Kidney (tissue), 14 donors: Measurements from ENCODE around the gene WRNIP1. TPM values are rescaled to one million over a fixed set of nuclear protein-coding genes. Genes with fewer than 3 reads are reported as not detected.

Source experiments
- DNase-seq, 5 donors: peaks; one replicate each; pipeline ENCODE4 v3.0.0-alpha.2; 2013 to 2020
- FAIRE-seq: peaks from 2 replicates; lab custom pipeline; 2012; peaks lifted over from hg19 to GRCh38; lab: Jason Lieb, UNC
- H3K27ac ChIP-seq, 2 donors: one replicate each; pipeline ENCODE4 v1.7.0; 2013; ENCODE audit warnings: low read depth in 2 of 2, low read length in 2 of 2, inconsistent platforms in 1 of 2
- H3K27me3 ChIP-seq: one replicate; pipeline ENCODE4 v1.7.1; 2013; ENCODE audit warnings: low read length, inconsistent platforms; ENCODE audit not compliant: control insufficient read depth, insufficient read depth
- H3K36me3 ChIP-seq, 3 donors: one replicate each; pipeline versions ENCODE4 v1.7.0 to v1.7.1; 2013; ENCODE audit warnings: low read length in 3 of 3, control low read depth in 1 of 3, inconsistent platforms in 1 of 3; ENCODE audit not compliant: insufficient read depth in 3 of 3, control insufficient read depth in 2 of 3
- H3K4me1 ChIP-seq, 3 donors: one replicate each; pipeline versions ENCODE4 v1.7.0 to v1.7.1; 2013; ENCODE audit warnings: low read length in 3 of 3, inconsistent platforms in 1 of 3, low read depth in 1 of 3; ENCODE audit not compliant: control insufficient read depth in 2 of 3, insufficient read depth in 2 of 3
- H3K4me3 ChIP-seq, 3 donors: one replicate each; pipeline versions ENCODE4 v1.7.0 to v1.8.1; 2013; ENCODE audit warnings: low read length in 3 of 3, control low read depth in 1 of 3, inconsistent platforms in 1 of 3
- H3K9ac ChIP-seq, 3 donors: one replicate each; pipeline versions ENCODE4 v1.7.0 to v1.7.1; 2013; ENCODE audit warnings: low read length in 3 of 3, control low read depth in 1 of 3, inconsistent platforms in 1 of 3
- H3K9me3 ChIP-seq, 3 donors: one replicate each; pipeline versions ENCODE4 v1.7.0 to v1.7.1; 2013; ENCODE audit warnings: low read length in 3 of 3, control low read depth in 1 of 3, inconsistent platforms in 1 of 3; ENCODE audit not compliant: control insufficient read depth in 2 of 3, insufficient read depth in 1 of 3
- intact Hi-C: fragments of 100-400 bp; cut with DNase I; formaldehyde crosslinking; loops from one replicate; pipeline ENCODE4 v1.11.1; 2022
- polyA plus RNA-seq: library from polyadenylated mRNA; stranded (reverse); fragments of 350-450 nt; fragmentation: Illumina TruSeq; extraction: RNeasy Lipid Tissue Mini Kit (QIAGEN cat#74804); gene quantifications from one replicate; pipeline ENCODE4 v1.2.3, GENCODE V29; 2014; ENCODE audit warnings: low read depth, low replicate concordance; ENCODE audit not compliant: insufficient read depth
- total RNA-seq: library from RNA; stranded (reverse); fragmentation: NEBNext Ultra II Directional; extraction: Animal tissue kit (Norgen Biotek cat#: 25700); gene quantifications from one replicate; pipeline ENCODE4 v1.2.1, GENCODE V29; 2021
- TF ChIP-seq, protein P1 (sequence below): IDR thresholded peaks from 3 replicates; pipeline ENCODE4 v1.5.1; 2012; ENCODE audit warnings: mild to moderate bottlenecking, moderate library complexity, borderline replicate concordance; ENCODE audit not compliant: insufficient read depth; ENCODE audit errors: extremely low read depth
- donor health status: control.
- donor health status: control.
- donor health status: control.
- donor health status: control.
- donor health status: control.
- donor health status: DM: yes; HTN: yes; CAD: no.
- donor health status: Normal renal cell carcinoma (clear cell type).

WRNIP1 gene
- total and polyA plus RNA-seq, 2 donors from 2014 or later: 38.0 to 46.3 TPM

DNA sequence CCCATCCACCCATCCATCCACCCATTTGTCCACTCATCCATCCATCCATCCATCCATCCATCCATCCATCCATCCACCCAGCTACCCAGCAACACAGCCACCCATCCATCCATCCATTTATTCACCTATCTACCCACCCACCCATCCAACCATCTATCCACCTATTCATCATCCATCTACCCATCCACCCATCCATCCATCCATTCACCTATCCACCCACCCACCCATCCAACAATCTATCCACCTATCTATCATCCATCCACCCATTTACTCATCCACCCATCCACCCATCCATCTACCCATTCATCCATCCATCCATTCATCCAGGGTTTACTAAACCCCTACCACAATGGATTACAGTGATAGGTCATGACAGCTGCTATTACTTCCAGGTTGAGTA, 69.1 kb downstream of the WRNIP1 start:
- FAIRE-seq (no peak), DNase-seq (no peak)
- Histone ChIP-seq H3K9ac (no peak overlapping the region), H3K9me3 (no peaks in the 10 kb centered on the region), H3K27me3 (no peaks in the 10 kb centered on the region), H3K4me3 (no peak overlapping the region), H3K36me3 (peaks cover 0 to 45% (median 20%) of the 10 kb centered on the region in 3 donors), H3K4me1 (no peaks in the 10 kb centered on the region), H3K27ac (no peak overlapping the region)
- TF ChIP-seq, protein P1, sequence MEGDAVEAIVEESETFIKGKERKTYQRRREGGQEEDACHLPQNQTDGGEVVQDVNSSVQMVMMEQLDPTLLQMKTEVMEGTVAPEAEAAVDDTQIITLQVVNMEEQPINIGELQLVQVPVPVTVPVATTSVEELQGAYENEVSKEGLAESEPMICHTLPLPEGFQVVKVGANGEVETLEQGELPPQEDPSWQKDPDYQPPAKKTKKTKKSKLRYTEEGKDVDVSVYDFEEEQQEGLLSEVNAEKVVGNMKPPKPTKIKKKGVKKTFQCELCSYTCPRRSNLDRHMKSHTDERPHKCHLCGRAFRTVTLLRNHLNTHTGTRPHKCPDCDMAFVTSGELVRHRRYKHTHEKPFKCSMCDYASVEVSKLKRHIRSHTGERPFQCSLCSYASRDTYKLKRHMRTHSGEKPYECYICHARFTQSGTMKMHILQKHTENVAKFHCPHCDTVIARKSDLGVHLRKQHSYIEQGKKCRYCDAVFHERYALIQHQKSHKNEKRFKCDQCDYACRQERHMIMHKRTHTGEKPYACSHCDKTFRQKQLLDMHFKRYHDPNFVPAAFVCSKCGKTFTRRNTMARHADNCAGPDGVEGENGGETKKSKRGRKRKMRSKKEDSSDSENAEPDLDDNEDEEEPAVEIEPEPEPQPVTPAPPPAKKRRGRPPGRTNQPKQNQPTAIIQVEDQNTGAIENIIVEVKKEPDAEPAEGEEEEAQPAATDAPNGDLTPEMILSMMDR: no peak
- intact Hi-C loops: no loop called here

Other genes with a start within 250 kb of the WRNIP1 start
- 1.3 TPM for gene MYLK4, start 14.5 kb upstream of the WRNIP1 start, total RNA-seq
- gene MYLK4, start 14.5 kb upstream of the WRNIP1 start, polyA plus RNA-seq: 1.1 TPM
- gene SERPINB1, start 76.5 kb downstream of the WRNIP1 start, total RNA-seq: 86.4 TPM
- 37.4 TPM for gene SERPINB1, start 76.5 kb downstream of the WRNIP1 start, polyA plus RNA-seq
- 13.4 TPM for gene SERPINB9, start 137.9 kb downstream of the WRNIP1 start, total RNA-seq
- 4.0 TPM for gene SERPINB9, start 137.9 kb downstream of the WRNIP1 start, polyA plus RNA-seq
- 136 TPM for gene SERPINB6, start 206.2 kb downstream of the WRNIP1 start, total RNA-seq
- gene SERPINB6, start 206.2 kb downstream of the WRNIP1 start, polyA plus RNA-seq: 212 TPM
- 37.0 TPM for gene NQO2, start 234.5 kb downstream of the WRNIP1 start, total RNA-seq
- gene NQO2, start 234.5 kb downstream of the WRNIP1 start, polyA plus RNA-seq: 291 TPM